ENCODE measurements around the gene MAP2K1.
"Not testable (repeated sequence)": the region's sequence is repeated elsewhere in the genome, so short reads cannot be mapped to it uniquely, and the experiment has no call there.

MAP2K1 gene

DNA sequence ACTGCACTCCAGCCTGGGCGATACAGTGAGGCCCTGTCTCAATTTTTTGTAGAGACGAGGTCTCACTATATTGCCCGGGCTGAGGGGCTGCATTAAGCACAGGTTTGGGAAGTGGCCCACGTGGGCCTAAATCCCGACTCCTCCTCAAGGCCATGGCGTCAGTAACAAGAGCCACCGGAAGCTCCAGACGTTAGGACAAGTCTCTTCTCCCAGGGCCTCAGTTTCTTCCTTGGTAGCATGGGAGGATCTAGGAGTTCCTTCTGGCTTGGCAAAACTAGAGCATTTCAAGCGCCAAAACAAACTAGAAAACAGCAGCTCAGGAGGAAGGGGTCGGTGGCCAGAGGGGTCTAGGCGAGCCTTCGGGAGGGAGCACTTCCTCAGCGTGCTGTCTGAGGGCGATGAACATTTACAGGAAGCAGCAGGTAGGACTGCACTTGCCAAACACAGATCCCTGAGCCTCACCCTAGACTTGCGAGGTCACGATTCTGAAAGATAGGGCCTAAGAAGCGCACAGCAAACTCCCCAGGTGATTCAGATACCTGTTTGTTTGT, 110.3 kb downstream of the MAP2K1 start:
- Histone ChIP-seq H3K79me2 (ENCODE audit: control insufficient read depth, low read length) (peaks cover 50% of the 10 kb centered on the region), H3K4me1 (ENCODE audit: control insufficient read depth, low read length) (peaks cover 45% of the 10 kb centered on the region)
- TF ChIP-seq, protein P1, sequence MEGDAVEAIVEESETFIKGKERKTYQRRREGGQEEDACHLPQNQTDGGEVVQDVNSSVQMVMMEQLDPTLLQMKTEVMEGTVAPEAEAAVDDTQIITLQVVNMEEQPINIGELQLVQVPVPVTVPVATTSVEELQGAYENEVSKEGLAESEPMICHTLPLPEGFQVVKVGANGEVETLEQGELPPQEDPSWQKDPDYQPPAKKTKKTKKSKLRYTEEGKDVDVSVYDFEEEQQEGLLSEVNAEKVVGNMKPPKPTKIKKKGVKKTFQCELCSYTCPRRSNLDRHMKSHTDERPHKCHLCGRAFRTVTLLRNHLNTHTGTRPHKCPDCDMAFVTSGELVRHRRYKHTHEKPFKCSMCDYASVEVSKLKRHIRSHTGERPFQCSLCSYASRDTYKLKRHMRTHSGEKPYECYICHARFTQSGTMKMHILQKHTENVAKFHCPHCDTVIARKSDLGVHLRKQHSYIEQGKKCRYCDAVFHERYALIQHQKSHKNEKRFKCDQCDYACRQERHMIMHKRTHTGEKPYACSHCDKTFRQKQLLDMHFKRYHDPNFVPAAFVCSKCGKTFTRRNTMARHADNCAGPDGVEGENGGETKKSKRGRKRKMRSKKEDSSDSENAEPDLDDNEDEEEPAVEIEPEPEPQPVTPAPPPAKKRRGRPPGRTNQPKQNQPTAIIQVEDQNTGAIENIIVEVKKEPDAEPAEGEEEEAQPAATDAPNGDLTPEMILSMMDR (IDR thresholded peaks at IDR 0.05; ENCODE audit: low read depth, low read length, poor library complexity, severe bottlenecking), result no peak
- TF ChIP-seq EZH2phosphoT487 (IDR thresholded peaks at IDR 0.05; ENCODE audit: borderline replicate concordance, low read length), result no peak

DNA sequence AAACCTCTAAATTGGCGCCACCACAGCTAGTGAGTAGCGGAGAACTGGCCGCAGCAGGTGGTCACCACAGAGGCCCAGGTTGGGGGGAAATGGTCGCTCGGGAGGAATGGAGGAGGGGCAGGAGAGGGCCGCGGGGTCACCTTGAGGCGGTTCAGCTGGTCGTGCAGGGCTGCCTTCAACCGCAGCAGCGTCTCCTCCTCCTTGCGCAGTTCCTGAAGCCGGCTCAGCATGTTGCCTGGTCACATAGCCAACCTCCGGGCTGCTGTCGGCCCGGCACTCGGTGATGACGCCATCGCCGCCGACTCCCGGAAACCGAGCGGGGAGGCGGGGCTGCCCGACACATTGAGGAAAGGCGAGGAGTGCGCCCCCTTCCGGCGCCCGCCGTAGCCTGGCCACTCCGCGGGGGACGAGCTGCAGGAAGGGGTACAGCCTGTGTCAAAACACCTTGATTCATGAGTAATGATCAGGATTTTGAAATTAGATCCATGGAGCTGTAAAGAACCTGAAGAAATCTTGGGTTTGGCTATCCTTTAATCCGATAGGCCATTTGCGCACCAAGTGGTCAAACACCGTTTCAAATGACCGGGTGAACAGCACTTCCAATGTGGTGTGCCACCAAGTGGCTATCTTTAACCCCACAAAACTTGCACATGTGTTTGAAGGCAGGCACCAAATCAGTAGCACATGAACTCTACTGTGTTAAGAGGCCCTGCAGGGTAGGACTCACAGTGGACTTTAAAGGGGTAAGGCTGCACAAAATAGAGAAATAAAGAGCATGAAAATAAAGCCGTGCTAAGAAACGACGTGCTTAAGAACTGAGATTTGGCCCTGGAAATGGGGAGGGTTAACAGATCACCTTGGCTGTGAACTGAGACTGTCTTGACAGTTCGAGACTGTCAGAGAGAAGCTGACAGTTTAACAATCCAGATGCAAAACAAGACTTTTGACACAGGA, 111.1 kb downstream of the MAP2K1 start, which contains the start of gene SNAPC5:
SNAPC5 (minus strand) TSS at position 261 of the 954 bp plus-strand sequence; CDS start at position 230, 31 bp downstream.
- TF ChIP-seq EZH2phosphoT487 (IDR thresholded peaks at IDR 0.05; ENCODE audit: borderline replicate concordance, low read length), result no peak
- TF ChIP-seq, protein P1 (IDR thresholded peaks at IDR 0.05; ENCODE audit: low read depth, low read length, poor library complexity, severe bottlenecking), result peak; percentile 99
- Histone ChIP-seq H3K27ac (ENCODE audit: low read depth, low read length) (peak within 1 kb of the TSS; percentile 90), H3K36me3 (ENCODE audit: control insufficient read depth, low read length) (peaks cover 98% of the 10 kb centered on the region), H4K20me1 (ENCODE audit: control insufficient read depth, insufficient read depth, low read depth, low read length) (peaks cover 9% of the 10 kb centered on the region), H3K9me2 (replicated peaks; ENCODE audit: control insufficient read depth, low read length) (no peaks in the 10 kb centered on the region), H3K79me2 (ENCODE audit: control insufficient read depth, low read length) (peaks cover 58% of the 10 kb centered on the region), H3K4me2 (ENCODE audit: low read length) (peak within 1 kb of the TSS; percentile 97), H3F3A (ENCODE audit: control insufficient read depth, insufficient read depth) (peaks cover 66% of the 10 kb centered on the region), H3K27me3 (ENCODE audit: control insufficient read depth, low read length) (no peaks in the 10 kb centered on the region), H3K9me3 (ENCODE audit: control insufficient read depth, insufficient read depth, low read length) (no peaks in the 10 kb centered on the region), H3K4me1 (ENCODE audit: control insufficient read depth, low read length) (peaks cover 52% of the 10 kb centered on the region), H3K4me3 (ENCODE audit: low read length) (peak within 1 kb of the TSS; percentile 100)

More for the DNA sequence above, 110.3 kb downstream of the MAP2K1 start:
- peak overlapping the region; percentile 100 for H3K4me3 ChIP-seq (ENCODE audit: low read length)
- H3K9me2 ChIP-seq (replicated peaks; ENCODE audit: control insufficient read depth, low read length), result no peaks in the 10 kb centered on the region
- H4K20me1 ChIP-seq (ENCODE audit: control insufficient read depth, insufficient read depth, low read depth, low read length), result peaks cover 4% of the 10 kb centered on the region
- peak overlapping the region; percentile 97 for H3K4me2 ChIP-seq (ENCODE audit: low read length)
- peaks cover 65% of the 10 kb centered on the region for H3F3A ChIP-seq (ENCODE audit: control insufficient read depth, insufficient read depth)
- H3K27ac ChIP-seq (ENCODE audit: low read depth, low read length), result peak overlapping the region; percentile 90
- H3K9me3 ChIP-seq (ENCODE audit: control insufficient read depth, insufficient read depth, low read length), result no peaks in the 10 kb centered on the region
- no peaks in the 10 kb centered on the region for H3K27me3 ChIP-seq (ENCODE audit: control insufficient read depth, low read length)
- peaks cover 98% of the 10 kb centered on the region for H3K36me3 ChIP-seq (ENCODE audit: control insufficient read depth, low read length)

DNA sequence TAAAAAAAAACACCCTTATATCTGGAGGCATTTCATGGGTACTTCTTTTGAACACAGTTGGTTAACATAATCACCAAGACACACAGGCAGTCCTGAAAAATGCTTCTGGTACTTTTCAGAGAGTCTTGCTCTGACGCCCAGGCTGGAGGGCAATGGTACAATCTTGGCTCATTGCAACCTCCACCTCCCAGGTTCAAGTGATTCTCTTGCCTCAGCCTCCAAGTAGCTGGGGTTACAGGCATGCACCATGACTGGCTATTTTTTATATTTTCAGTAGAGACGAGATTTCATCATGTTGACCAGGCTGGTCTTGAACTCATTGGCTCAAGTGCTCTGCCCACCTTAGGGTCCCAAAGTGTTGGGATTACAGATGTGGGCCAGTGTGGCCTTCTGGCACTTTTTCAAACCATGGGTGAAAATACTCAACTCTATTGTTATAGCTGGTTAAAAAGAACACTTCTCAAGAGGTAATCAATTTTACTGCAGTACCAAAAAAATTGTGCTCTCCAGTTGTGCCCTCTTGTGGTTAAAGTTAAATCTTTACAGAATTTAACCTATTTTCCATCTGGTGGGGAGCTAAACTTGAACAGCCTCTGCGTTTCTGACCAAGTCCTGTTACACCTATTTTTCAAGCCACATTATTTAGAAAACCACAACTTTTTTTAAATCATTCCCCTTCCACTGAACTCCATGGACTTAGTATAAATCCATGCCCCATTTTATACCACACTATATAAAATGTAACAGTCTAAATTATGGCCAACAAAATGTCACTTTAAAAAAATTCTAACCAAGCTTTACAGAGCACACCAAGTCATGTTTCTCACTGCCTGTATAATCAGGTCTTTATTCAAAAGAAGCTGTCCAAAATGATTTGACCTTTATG, 112.0 kb downstream of the MAP2K1 start:
- H3K36me3 ChIP-seq (ENCODE audit: control insufficient read depth, low read length), result peaks cover 98% of the 10 kb centered on the region
- H3K27ac ChIP-seq (ENCODE audit: low read depth, low read length), result peak overlapping the region; percentile 90
- H3F3A ChIP-seq (ENCODE audit: control insufficient read depth, insufficient read depth), result peaks cover 70% of the 10 kb centered on the region
- H3K4me1 ChIP-seq (ENCODE audit: control insufficient read depth, low read length), result peaks cover 58% of the 10 kb centered on the region
- H3K9me3 ChIP-seq (ENCODE audit: control insufficient read depth, insufficient read depth, low read length), result no peaks in the 10 kb centered on the region
- no peak for TF ChIP-seq EZH2phosphoT487 (IDR thresholded peaks at IDR 0.05; ENCODE audit: borderline replicate concordance, low read length)
- TF ChIP-seq, protein P1 (IDR thresholded peaks at IDR 0.05; ENCODE audit: low read depth, low read length, poor library complexity, severe bottlenecking), result peak; percentile 50
- peaks cover 68% of the 10 kb centered on the region for H3K79me2 ChIP-seq (ENCODE audit: control insufficient read depth, low read length)
- no peaks in the 10 kb centered on the region for H3K9me2 ChIP-seq (replicated peaks; ENCODE audit: control insufficient read depth, low read length)
- H3K27me3 ChIP-seq (ENCODE audit: control insufficient read depth, low read length), result no peaks in the 10 kb centered on the region
- peak overlapping the region; percentile 97 for H3K4me2 ChIP-seq (ENCODE audit: low read length)
- H4K20me1 ChIP-seq (ENCODE audit: control insufficient read depth, insufficient read depth, low read depth, low read length), result peaks cover 18% of the 10 kb centered on the region
- no peak overlapping the region; the same call in 1 of the 2 replicates for H3K4me3 ChIP-seq (ENCODE audit: low read length)

DNA sequence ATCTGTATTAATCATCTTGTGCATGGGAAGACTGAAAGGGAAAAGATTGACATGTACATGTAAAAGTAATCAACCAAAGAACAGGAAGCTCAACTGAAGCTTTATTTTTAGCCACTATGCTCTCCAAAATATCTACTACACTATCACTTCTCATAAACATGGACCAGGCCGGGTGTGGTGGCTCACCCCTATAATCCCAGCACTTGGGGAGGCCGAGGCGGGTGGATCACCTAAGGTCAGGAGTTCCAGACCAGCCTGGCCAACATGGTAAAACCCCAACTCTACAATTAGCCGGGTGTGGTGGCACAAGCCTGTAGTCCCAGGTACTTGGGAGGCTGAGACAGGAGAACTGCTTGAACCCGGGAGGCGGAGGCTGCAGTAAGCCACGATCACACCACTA, 113.6 kb downstream of the MAP2K1 start:
- Histone ChIP-seq H3K4me2 (ENCODE audit: low read length) (peak overlapping the region; percentile 17; the same call in 1 of the 2 replicates), H3K4me1 (ENCODE audit: control insufficient read depth, low read length) (peaks cover 58% of the 10 kb centered on the region), H3K27ac (ENCODE audit: low read depth, low read length) (peak overlapping the region; percentile 90), H3F3A (ENCODE audit: control insufficient read depth, insufficient read depth) (peaks cover 67% of the 10 kb centered on the region), H3K79me2 (ENCODE audit: control insufficient read depth, low read length) (peaks cover 68% of the 10 kb centered on the region), H3K36me3 (ENCODE audit: control insufficient read depth, low read length) (peaks cover 93% of the 10 kb centered on the region), H4K20me1 (ENCODE audit: control insufficient read depth, insufficient read depth, low read depth, low read length) (peaks cover 23% of the 10 kb centered on the region)
- not testable (repeated sequence) for H3K4me3 ChIP-seq (ENCODE audit: low read length); H3K9me3 ChIP-seq (ENCODE audit: control insufficient read depth, insufficient read depth, low read length); H3K9me2 ChIP-seq (replicated peaks; ENCODE audit: control insufficient read depth, low read length); H3K27me3 ChIP-seq (ENCODE audit: control insufficient read depth, low read length)
